Urinary bladder (tissue), 4 donors: Measurements from ENCODE around the gene SPATA20. TPM values are rescaled to one million over a fixed set of nuclear protein-coding genes. Genes with fewer than 3 reads are reported as not detected.

Source experiments
- DNase-seq: peaks from one replicate; pipeline ENCODE4 v3.0.0-alpha.2; 2015; ENCODE audit errors: extremely low spot score
- H3K27ac ChIP-seq: one replicate; pipeline ENCODE4 v1.5.1; 2013; ENCODE audit warnings: low read depth, mild to moderate bottlenecking, moderate library complexity
- H3K36me3 ChIP-seq: one replicate; pipeline ENCODE4 v1.6.1; 2013; ENCODE audit warnings: mild to moderate bottlenecking, moderate library complexity; ENCODE audit not compliant: insufficient read depth
- H3K4me1 ChIP-seq: one replicate; pipeline ENCODE4 v1.6.1; 2013; ENCODE audit warnings: mild to moderate bottlenecking, moderate library complexity; ENCODE audit not compliant: insufficient read depth
- H3K4me3 ChIP-seq: one replicate; pipeline ENCODE4 v1.5.1; 2013; ENCODE audit warnings: low read depth, low read length
- WGBS: extraction: QIAGEN DNeasy Blood & Tissue Kit; methylation state at CpG from one replicate; pipeline ENCODE4 v1.1.7; 2013; 5-methylcytosine and 5-hydroxymethylcytosine counted together
- polyA plus RNA-seq: library from polyadenylated mRNA; stranded (reverse); fragments of 200-250 nt; gene quantifications from one replicate; pipeline ENCODE4 v1.2.3, GENCODE V29; 2013
- total RNA-seq: library from RNA; depleted of rRNA; stranded (reverse); fragments of >200 nt; gene quantifications from one replicate; pipeline ENCODE4 v1.2.3, GENCODE V29; 2014
- donor health status: healthy with polysubstance abuse.
- donor health status: healthy.

SPATA20 gene
- total and polyA plus RNA-seq, 2 donors = 32.5 to 32.6 TPM

- DNase-seq = no peak
- H3K27ac ChIP-seq = no peak overlapping the region
Observed at GRCh38 chr17:50550661-50551432, 3.9 kb downstream of the SPATA20 start.

GRCh38 chr17:50551433-50551815, 4.5 kb downstream of the SPATA20 start:
- Histone ChIP-seq H3K4me1 (no peaks in the 10 kb centered on the region), H3K27ac (no peak overlapping the region), H3K36me3 (no peaks in the 10 kb centered on the region), H3K4me3 (no peak overlapping the region)
- no peak for DNase-seq
- 95% methylated on average over 8 of the region's 8 CpGs for WGBS

More at GRCh38 chr17:50550661-50551432, 3.9 kb downstream of the SPATA20 start:
- Histone ChIP-seq H3K36me3 (no peaks in the 10 kb centered on the region), H3K4me3 (no peak overlapping the region), H3K4me1 (no peaks in the 10 kb centered on the region)
- WGBS = 49% methylated on average over 32 of the region's 32 CpGs

GRCh38 chr17:50551884-50552283, 4.9 kb downstream of the SPATA20 start:
- Histone ChIP-seq H3K36me3 (no peaks in the 10 kb centered on the region), H3K27ac (no peak overlapping the region), H3K4me1 (no peaks in the 10 kb centered on the region), H3K4me3 (no peak overlapping the region)
- WGBS = 94% methylated on average over 12 of the region's 12 CpGs
- no peak for DNase-seq

- 95% methylated on average over 17 of the region's 17 CpGs for whole genome bisulfite sequencing
- Histone ChIP-seq H3K36me3 (no peaks in the 10 kb centered on the region), H3K4me3 (no peak overlapping the region), H3K4me1 (peaks cover 3% of the 10 kb centered on the region), H3K27ac (no peak overlapping the region)
- DNase-seq = no peak
Observed at GRCh38 chr17:50554201-50554600, 7.2 kb downstream of the SPATA20 start.

GRCh38 chr17:50556803-50557202, 9.8 kb downstream of the SPATA20 start:
- Histone ChIP-seq H3K36me3 (no peaks in the 10 kb centered on the region), H3K27ac (no peak overlapping the region), H3K4me1 (peaks cover 3% of the 10 kb centered on the region), H3K4me3 (no peak overlapping the region)
- 55% methylated on average over 5 of the region's 5 CpGs for WGBS
- DNase-seq = no peak

- Histone ChIP-seq H3K27ac (no peak overlapping the region), H3K4me3 (no peak overlapping the region), H3K4me1 (peaks cover 3% of the 10 kb centered on the region), H3K36me3 (no peaks in the 10 kb centered on the region)
- DNase-seq = no peak
- 91% methylated on average over 4 of the region's 4 CpGs for WGBS
Observed at GRCh38 chr17:50557630-50558029, 10.7 kb downstream of the SPATA20 start.

GRCh38 chr17:50558091-50558490, 11.1 kb downstream of the SPATA20 start:
- no peak overlapping the region for H3K4me3 ChIP-seq
- 77% methylated on average over 4 of the region's 4 CpGs for WGBS
- no peak overlapping the region for H3K27ac ChIP-seq
- H3K4me1 ChIP-seq = peaks cover 3% of the 10 kb centered on the region
- DNase-seq = no peak
- H3K36me3 ChIP-seq = no peaks in the 10 kb centered on the region

GRCh38 chr17:50558581-50558940, 11.6 kb downstream of the SPATA20 start:
- Histone ChIP-seq H3K36me3 (no peaks in the 10 kb centered on the region), H3K4me1 (peaks cover 3% of the 10 kb centered on the region), H3K4me3 (no peak overlapping the region), H3K27ac (no peak overlapping the region)
- no peak for DNase-seq
- 43% methylated on average over 18 of the region's 18 CpGs for WGBS

GRCh38 chr17:50558941-50559614, 12.1 kb downstream of the SPATA20 start:
- no peaks in the 10 kb centered on the region for H3K36me3 ChIP-seq
- 6% methylated on average over 55 of the region's 55 CpGs for WGBS
- no peak for DNase-seq
- no peak overlapping the region for H3K27ac ChIP-seq
- peak overlapping the region; percentile 34 for H3K4me3 ChIP-seq
- peaks cover 3% of the 10 kb centered on the region for H3K4me1 ChIP-seq

GRCh38 chr17:50559674-50560184, 12.8 kb downstream of the SPATA20 start:
- 2% methylated on average over 27 of the region's 27 CpGs for WGBS
- H3K4me1 ChIP-seq = peaks cover 3% of the 10 kb centered on the region
- no peaks in the 10 kb centered on the region for H3K36me3 ChIP-seq
- no peak for DNase-seq
- no peak overlapping the region for H3K27ac ChIP-seq
- peak overlapping the region; percentile 34 for H3K4me3 ChIP-seq

GRCh38 chr17:50560185-50560824, 13.3 kb downstream of the SPATA20 start, which contains the start of gene CACNA1G:
Gene CACNA1G (plus strand): TSS chr17:50560715. CDS start chr17:50561460, 745 bp downstream.
- H3K27ac ChIP-seq = no peak within 1 kb of the TSS

GRCh38 chr17:50560931-50561745, 14.2 kb downstream of the SPATA20 start:
- Histone ChIP-seq H3K4me3 (peak overlapping the region; percentile 49), H3K36me3 (no peaks in the 10 kb centered on the region), H3K4me1 (peaks cover 3% of the 10 kb centered on the region), H3K27ac (no peak overlapping the region)
- DNase-seq = no peak
- WGBS = 1% methylated on average over 88 of the region's 88 CpGs

More at GRCh38 chr17:50560185-50560824, 13.3 kb downstream of the SPATA20 start, which contains the start of gene CACNA1G:
- Histone ChIP-seq H3K4me1 (peaks cover 3% of the 10 kb centered on the region), H3K36me3 (no peaks in the 10 kb centered on the region), H3K4me3 (peak within 1 kb of the TSS; percentile 49)
- WGBS = under 1% methylated on average over 56 of the region's 56 CpGs
- peak; percentile 80 for DNase-seq

- Histone ChIP-seq H3K4me1 (peaks cover 3% of the 10 kb centered on the region), H3K27ac (no peak overlapping the region), H3K4me3 (peak overlapping the region; percentile 49), H3K36me3 (no peaks in the 10 kb centered on the region)
- under 1% methylated on average over 27 of the region's 27 CpGs for WGBS
- no peak for DNase-seq
Observed at GRCh38 chr17:50561746-50562141, 14.8 kb downstream of the SPATA20 start.
